ENCODE results near the gene ZFP90. TPM values are rescaled to one million over a fixed set of nuclear protein-coding genes. Genes with fewer than 3 reads are reported as not detected.

ZFP90 gene
- total and polyA plus RNA-seq, 12 donors, result 7.1 to 28.6 (median 18.2) TPM

DNA sequence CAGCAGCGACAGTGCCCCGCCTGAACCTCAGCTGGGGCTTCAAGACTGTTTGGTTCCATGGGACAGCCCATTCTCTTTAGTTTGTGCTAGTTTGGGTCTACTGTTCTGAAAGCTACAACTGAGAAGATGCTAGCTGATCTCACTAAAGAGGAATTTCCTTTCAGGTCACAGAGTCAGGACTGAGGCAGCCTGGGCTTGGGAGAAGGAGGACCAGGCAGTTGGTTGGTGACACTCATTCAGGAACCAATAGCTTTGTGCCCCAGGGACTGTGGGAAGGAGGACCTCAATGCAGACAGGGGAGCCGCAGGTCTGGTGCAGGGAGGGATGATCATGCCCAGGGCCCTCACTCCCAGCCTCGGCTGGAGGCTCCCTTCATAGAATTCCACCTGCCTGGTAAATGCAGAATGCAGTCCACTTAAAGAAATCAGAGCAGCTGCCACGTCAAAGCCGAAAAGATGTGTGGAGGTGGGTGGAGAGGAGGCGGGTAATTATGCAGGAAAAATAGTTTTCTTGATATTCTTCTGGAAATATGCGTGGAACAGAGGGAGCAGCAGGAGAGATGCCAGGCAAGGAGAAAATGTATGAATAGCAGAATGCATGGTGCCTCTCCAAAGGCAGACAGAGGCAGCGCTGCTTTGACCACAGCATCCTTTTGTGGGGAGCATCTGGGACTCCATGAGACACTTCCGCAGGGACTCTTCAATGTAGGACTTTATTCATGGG, 32.6 kb upstream of the ZFP90 start:
- intact Hi-C loops (cut with DNase I), result loop anchor here in 1 of 2 donors (5.0 kb wide), 1 partner anchor 59 kb away; the partner anchor contains the start of gene SMPD3
- no peak overlapping the region for H3K4me3 ChIP-seq
- H3K27ac ChIP-seq, result no peak overlapping the region
- no peaks in the 10 kb centered on the region for H3K36me3 ChIP-seq (replicated peaks in 1 of 2)
- TF ChIP-seq, protein P1, sequence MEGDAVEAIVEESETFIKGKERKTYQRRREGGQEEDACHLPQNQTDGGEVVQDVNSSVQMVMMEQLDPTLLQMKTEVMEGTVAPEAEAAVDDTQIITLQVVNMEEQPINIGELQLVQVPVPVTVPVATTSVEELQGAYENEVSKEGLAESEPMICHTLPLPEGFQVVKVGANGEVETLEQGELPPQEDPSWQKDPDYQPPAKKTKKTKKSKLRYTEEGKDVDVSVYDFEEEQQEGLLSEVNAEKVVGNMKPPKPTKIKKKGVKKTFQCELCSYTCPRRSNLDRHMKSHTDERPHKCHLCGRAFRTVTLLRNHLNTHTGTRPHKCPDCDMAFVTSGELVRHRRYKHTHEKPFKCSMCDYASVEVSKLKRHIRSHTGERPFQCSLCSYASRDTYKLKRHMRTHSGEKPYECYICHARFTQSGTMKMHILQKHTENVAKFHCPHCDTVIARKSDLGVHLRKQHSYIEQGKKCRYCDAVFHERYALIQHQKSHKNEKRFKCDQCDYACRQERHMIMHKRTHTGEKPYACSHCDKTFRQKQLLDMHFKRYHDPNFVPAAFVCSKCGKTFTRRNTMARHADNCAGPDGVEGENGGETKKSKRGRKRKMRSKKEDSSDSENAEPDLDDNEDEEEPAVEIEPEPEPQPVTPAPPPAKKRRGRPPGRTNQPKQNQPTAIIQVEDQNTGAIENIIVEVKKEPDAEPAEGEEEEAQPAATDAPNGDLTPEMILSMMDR (IDR thresholded peaks at IDR 0.05), result no peak
- TF ChIP-seq POLR2A (IDR thresholded peaks at IDR 0.05), result no peak
- 69 to 81% (median 76%) methylated on average over 9 to 10 of the region's 10 CpGs for WGBS, 4 donors
- DNase-seq, result no peak
- H3K9me3 ChIP-seq (replicated peaks in 1 of 3), result no peaks in the 10 kb centered on the region
- no peaks in the 10 kb centered on the region for H3K27me3 ChIP-seq
- H3K4me1 ChIP-seq (replicated peaks in 1 of 2), result peaks cover 5 to 7% of the 10 kb centered on the region in 2 donors

DNA sequence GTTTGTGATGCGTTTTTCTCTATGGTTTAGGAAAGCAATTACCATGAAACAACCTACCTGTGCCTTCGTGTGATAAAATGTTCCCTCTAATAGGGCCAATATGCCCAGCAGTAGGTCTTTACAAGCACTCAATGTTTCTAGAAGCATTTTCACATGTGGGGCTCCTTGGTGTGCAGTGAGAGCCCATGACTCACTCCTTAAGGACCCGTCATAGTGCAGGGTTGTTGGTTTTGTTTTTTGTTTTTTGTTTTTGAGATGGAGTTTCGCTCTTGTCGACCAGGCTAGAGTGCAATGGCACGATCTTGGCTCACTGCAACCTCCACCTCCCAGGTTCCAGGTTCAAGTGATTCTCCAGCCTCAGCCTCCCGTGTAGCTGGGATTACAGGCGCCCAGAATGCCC, 31.1 kb upstream of the ZFP90 start:
- H3K36me3 ChIP-seq (replicated peaks in 1 of 2), result no peaks in the 10 kb centered on the region
- no peaks in the 10 kb centered on the region for H3K9me3 ChIP-seq (replicated peaks in 1 of 3)
- H3K27me3 ChIP-seq, result no peaks in the 10 kb centered on the region
- no peak for DNase-seq
- TF ChIP-seq POLR2A (IDR thresholded peaks at IDR 0.05), result no peak
- peaks cover 5 to 7% of the 10 kb centered on the region in 2 donors for H3K4me1 ChIP-seq (replicated peaks in 1 of 2)
- intact Hi-C loops (cut with DNase I), result loop anchor here in 1 of 2 donors (5.0 kb wide), 1 partner anchor 61 kb away; the partner anchor contains the start of gene SMPD3
- no peak overlapping the region for H3K27ac ChIP-seq
- WGBS, 4 donors, result 74 to 81% (median 77%) methylated on average over 8 of the region's 8 CpGs
- H3K4me3 ChIP-seq, result no peak overlapping the region

DNA sequence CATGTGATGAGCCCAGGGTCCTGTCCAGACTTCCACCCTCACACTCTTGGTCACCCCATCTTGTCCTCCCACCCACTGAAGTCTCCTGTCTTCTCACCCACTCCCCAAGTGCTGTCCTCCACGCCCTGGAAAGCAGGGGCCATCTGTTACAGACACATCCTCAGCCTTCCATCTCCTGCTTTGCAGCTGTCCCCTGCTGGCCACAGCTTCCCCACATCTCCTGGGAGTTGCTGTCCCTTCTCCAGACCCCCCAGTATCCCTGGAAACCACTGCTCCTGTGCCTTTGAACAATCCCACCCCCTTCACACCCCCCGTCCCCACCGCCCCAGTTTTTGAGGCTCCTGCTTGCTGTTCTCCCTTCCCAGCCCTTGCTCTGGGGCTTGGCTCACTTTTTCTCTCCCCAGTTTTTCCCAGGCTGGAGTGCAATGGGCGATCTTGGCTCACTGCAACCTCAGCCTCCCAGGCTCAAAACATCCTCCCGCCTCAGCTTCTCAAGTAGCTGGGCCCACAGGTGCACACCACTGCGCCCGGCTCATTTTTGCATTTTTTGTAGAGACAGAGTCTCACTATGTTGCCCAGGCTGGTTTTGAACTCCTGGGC, 30.4 kb upstream of the ZFP90 start:
- no peak for TF ChIP-seq POLR2A (IDR thresholded peaks at IDR 0.05)
- TF ChIP-seq, protein P1 (IDR thresholded peaks at IDR 0.05), result no peak
- intact Hi-C loops (cut with DNase I), result loop anchor here in 1 of 2 donors (5.0 kb wide), 1 partner anchor 61 kb away; the partner anchor contains the start of gene SMPD3
- DNase-seq, result no peak
- H3K27ac ChIP-seq, result no peak overlapping the region
- peaks cover 5 to 7% of the 10 kb centered on the region in 2 donors for H3K4me1 ChIP-seq (replicated peaks in 1 of 2)
- WGBS, 4 donors, result 82 to 95% (median 86%) methylated on average over 6 to 7 of the region's 7 CpGs
- no peaks in the 10 kb centered on the region for H3K27me3 ChIP-seq
- no peaks in the 10 kb centered on the region for H3K9me3 ChIP-seq (replicated peaks in 1 of 3)
- no peak overlapping the region for H3K4me3 ChIP-seq
- H3K36me3 ChIP-seq (replicated peaks in 1 of 2), result no peaks in the 10 kb centered on the region

DNA sequence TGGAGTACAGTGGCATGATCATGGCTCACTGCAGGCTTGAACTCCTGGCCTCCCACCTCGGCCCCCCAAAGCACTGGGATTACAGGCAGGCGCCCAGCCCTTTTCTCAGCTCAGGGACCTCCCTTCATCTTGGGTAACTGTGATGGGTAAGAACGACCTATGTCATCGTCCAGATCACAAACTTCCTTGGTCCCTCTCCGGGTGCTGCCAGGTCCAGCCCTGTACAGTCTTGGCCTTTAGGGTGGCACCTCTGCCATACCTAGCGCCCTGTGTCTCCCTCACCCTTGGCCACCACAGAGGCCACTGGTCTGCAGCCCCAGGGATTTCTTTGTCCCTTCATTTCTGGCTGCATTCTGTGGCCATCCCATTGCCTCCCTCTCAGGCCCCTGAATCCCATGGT, 29.7 kb upstream of the ZFP90 start:
- no peak for DNase-seq
- 82 to 91% (median 87%) methylated on average over 5 to 6 of the region's 6 CpGs for WGBS, 4 donors
- H3K4me1 ChIP-seq (replicated peaks in 1 of 2), result peaks cover 5 to 7% of the 10 kb centered on the region in 2 donors
- no peaks in the 10 kb centered on the region for H3K9me3 ChIP-seq (replicated peaks in 1 of 3)
- H3K27me3 ChIP-seq, result no peaks in the 10 kb centered on the region
- no peaks in the 10 kb centered on the region for H3K36me3 ChIP-seq (replicated peaks in 1 of 2)
- no peak overlapping the region for H3K27ac ChIP-seq
- intact Hi-C loops (cut with DNase I), result loop anchor here in 1 of 2 donors (5.0 kb wide), 1 partner anchor 62 kb away; the partner anchor contains the start of gene SMPD3
- H3K4me3 ChIP-seq, result no peak overlapping the region
- TF ChIP-seq, protein P1 (IDR thresholded peaks at IDR 0.05), result no peak
- no peak for TF ChIP-seq POLR2A (IDR thresholded peaks at IDR 0.05)

Measured in adrenal gland (tissue), 12 donors.